ENCODE results near the gene TRPV5. TPM values are rescaled to one million over a fixed set of nuclear protein-coding genes. Genes with fewer than 3 reads are reported as not detected.

Gene TRPV5
- polyA plus RNA-seq, 4 donors = 0.01 to 0.03 TPM; not detected in 2

DNA sequence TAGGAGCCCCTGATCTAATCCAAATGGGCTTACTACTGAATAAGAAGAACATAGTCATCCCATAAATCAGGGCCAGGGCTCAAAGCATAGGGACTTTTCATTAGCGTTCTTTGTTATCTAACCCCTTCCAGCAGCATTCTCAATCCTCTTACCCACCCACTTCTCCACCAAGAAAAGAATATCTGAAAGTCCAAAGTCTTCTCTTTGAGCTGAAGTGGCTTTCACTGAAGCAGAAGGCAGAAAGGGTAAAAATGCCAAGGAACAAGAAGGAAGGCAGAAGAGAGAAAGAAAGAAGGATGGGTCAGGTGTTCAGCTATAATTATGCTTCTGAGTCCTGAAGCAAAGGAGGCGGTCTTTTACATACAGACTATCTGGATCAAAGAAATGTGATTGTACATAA lies 10.2 kb downstream of the TRPV5 start:
- peak; percentile 39 to 54 for DNase-seq

DNA sequence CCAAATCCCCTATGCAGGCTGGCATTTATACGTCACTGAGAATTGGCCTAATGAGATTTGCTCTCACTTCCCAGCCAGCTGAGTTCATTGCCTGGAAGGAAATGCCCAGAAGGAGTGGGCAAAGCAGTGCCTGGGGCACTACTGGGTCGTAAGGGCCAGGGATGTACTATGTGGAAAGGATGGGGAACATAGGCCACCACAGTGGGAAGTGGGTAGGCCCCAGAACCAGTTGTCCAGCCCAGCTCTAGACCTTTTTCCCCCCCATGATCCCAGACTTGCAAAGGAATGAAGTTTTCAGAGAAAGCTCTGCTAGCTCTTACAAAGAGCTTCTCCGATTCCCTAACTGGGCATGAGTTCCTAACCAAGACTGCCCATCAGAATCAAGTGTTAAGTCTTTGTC lies 13.9 kb downstream of the TRPV5 start:
- 87 to 94% (median 88%) methylated on average over 3 of the region's 3 CpGs for WGBS, 3 donors
- peaks cover 0 to 16% (median 5%) of the 10 kb centered on the region in 3 donors for H3K4me1 ChIP-seq (ENCODE audit: control insufficient read depth in 3 of 3, insufficient read depth in 2 of 3, low read depth in 1 of 3, low read length in 2 of 3)
- H3K9me3 ChIP-seq (ENCODE audit: control insufficient read depth in 2 of 2, insufficient read depth in 1 of 2, low read depth in 1 of 2, low read length in 1 of 2) = no peaks in the 10 kb centered on the region
- H3K27me3 ChIP-seq (ENCODE audit: control insufficient read depth in 3 of 3, insufficient read depth in 3 of 3, low read length in 3 of 3) = peaks cover 0 to 2% (median 0%) of the 10 kb centered on the region in 3 donors
- DNase-seq (no peak), FAIRE-seq (no peak)
- no peak overlapping the region for H3K4me3 ChIP-seq (ENCODE audit: low read depth in 1 of 3, low read length in 3 of 3)
- H3K36me3 ChIP-seq (ENCODE audit: control insufficient read depth in 3 of 3, insufficient read depth in 2 of 3, low read depth in 1 of 3, low read length in 3 of 3) = no peaks in the 10 kb centered on the region
- H3K27ac ChIP-seq (ENCODE audit: low read depth in 1 of 3, low read length in 2 of 3) = no peak overlapping the region

More for the DNA sequence above, 10.2 kb downstream of the TRPV5 start:
- Histone ChIP-seq H3K4me3 (ENCODE audit: low read depth in 1 of 3, low read length in 3 of 3) (no peak overlapping the region), H3K36me3 (ENCODE audit: control insufficient read depth in 3 of 3, insufficient read depth in 2 of 3, low read depth in 1 of 3, low read length in 3 of 3) (no peaks in the 10 kb centered on the region), H3K4me1 (ENCODE audit: control insufficient read depth in 3 of 3, insufficient read depth in 2 of 3, low read depth in 1 of 3, low read length in 2 of 3) (peaks cover 0 to 16% (median 5%) of the 10 kb centered on the region in 3 donors), H3K27ac (ENCODE audit: low read depth in 1 of 3, low read length in 2 of 3) (peak overlapping the region in 1 of 3 donors; percentile 71), H3K9me3 (ENCODE audit: control insufficient read depth in 2 of 2, insufficient read depth in 1 of 2, low read depth in 1 of 2, low read length in 1 of 2) (no peaks in the 10 kb centered on the region), H3K27me3 (ENCODE audit: control insufficient read depth in 3 of 3, insufficient read depth in 3 of 3, low read length in 3 of 3) (peaks cover 0 to 2% (median 0%) of the 10 kb centered on the region in 3 donors)
- WGBS, 3 donors = 18 to 55% (median 18%) methylated on average over 2 of the region's 2 CpGs
- no peak for FAIRE-seq

DNA sequence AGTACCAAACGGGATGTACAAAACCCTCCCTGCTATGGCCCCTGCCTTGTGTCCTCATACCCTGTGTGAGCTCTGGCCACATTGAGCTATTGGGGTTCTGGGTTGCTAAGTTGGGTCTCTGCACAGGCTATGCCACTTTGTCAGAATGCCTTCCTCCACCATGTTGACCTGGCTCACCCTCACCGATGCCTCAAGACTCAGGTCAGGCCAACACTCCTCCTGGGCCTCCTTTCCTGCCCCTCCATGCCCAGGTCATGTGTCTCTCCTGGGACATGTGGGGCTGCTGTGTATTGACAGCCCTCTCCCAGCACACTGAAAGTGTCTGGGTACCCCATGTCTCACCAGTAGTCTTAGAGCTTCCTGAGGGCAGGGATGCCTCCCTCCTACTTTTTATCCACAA lies 14.6 kb downstream of the TRPV5 start:
- FAIRE-seq = no peak
- Histone ChIP-seq H3K4me1 (ENCODE audit: control insufficient read depth in 3 of 3, insufficient read depth in 2 of 3, low read depth in 1 of 3, low read length in 2 of 3) (peaks cover 0 to 20% (median 3%) of the 10 kb centered on the region in 3 donors), H3K9me3 (ENCODE audit: control insufficient read depth in 2 of 2, insufficient read depth in 1 of 2, low read depth in 1 of 2, low read length in 1 of 2) (no peaks in the 10 kb centered on the region), H3K36me3 (ENCODE audit: control insufficient read depth in 3 of 3, insufficient read depth in 2 of 3, low read depth in 1 of 3, low read length in 3 of 3) (no peaks in the 10 kb centered on the region), H3K4me3 (ENCODE audit: low read depth in 1 of 3, low read length in 3 of 3) (no peak overlapping the region), H3K27me3 (ENCODE audit: control insufficient read depth in 3 of 3, insufficient read depth in 3 of 3, low read length in 3 of 3) (peaks cover 0 to 2% (median 0%) of the 10 kb centered on the region in 3 donors), H3K27ac (ENCODE audit: low read depth in 1 of 3, low read length in 2 of 3) (no peak overlapping the region)
- 80 to 89% (median 88%) methylated on average over 2 of the region's 2 CpGs for WGBS, 3 donors
- DNase-seq = no peak

DNA sequence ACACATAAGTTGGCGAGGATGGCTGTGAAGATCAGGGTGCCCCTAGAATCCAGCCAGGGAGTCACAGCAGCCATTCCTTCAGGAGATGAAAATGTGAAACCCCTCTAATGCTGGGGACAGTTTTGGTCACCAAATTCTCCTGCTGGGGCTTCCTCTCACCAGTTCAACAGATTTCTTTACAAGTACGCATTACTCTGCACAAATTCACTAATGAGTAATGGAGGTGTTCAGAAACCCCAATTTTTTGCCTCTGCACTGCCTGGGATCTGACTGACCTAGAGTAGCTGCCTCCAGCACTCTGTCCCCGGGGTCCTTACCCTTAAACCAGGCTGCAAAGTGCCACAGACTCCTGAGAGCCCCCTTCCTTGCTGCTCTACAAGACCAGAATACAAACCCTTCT lies 16.1 kb downstream of the TRPV5 start:
- H3K9me3 ChIP-seq (ENCODE audit: control insufficient read depth in 2 of 2, insufficient read depth in 1 of 2, low read depth in 1 of 2, low read length in 1 of 2) = no peaks in the 10 kb centered on the region
- H3K27me3 ChIP-seq (ENCODE audit: control insufficient read depth in 3 of 3, insufficient read depth in 3 of 3, low read length in 3 of 3) = peaks cover 0 to 2% (median 0%) of the 10 kb centered on the region in 3 donors
- no peaks in the 10 kb centered on the region for H3K36me3 ChIP-seq (ENCODE audit: control insufficient read depth in 3 of 3, insufficient read depth in 2 of 3, low read depth in 1 of 3, low read length in 3 of 3)
- DNase-seq (no peak), FAIRE-seq (no peak)
- H3K27ac ChIP-seq (ENCODE audit: low read depth in 1 of 3, low read length in 2 of 3) = no peak overlapping the region
- WGBS, 3 donors = 75 to 90% (median 80%) methylated on average over 3 of the region's 3 CpGs
- H3K4me3 ChIP-seq (ENCODE audit: low read depth in 1 of 3, low read length in 3 of 3) = no peak overlapping the region
- H3K4me1 ChIP-seq (ENCODE audit: control insufficient read depth in 3 of 3, insufficient read depth in 2 of 3, low read depth in 1 of 3, low read length in 2 of 3) = peaks cover 0 to 17% (median 0%) of the 10 kb centered on the region in 3 donors

DNA sequence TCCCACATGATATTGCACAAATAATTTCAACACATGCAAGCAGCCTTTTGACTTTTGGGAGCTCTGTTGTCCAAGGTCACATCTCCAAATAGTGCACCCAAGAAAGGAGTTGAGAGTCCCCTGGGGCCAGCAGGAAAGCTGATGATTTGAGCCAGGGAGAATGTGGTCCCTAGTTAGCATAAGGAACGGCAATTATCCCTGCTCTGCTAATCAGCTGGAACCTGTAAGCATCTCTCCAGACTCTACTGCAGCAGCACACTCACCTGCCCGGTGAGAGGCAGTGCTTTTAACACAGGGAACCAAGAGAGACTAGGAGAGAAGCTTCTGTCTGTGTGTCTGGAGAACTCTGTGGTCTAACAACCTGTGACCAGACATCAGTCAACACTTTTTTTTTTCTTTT lies 17.0 kb downstream of the TRPV5 start:
- H3K27me3 ChIP-seq (ENCODE audit: control insufficient read depth in 3 of 3, insufficient read depth in 3 of 3, low read length in 3 of 3) = peaks cover 0 to 2% (median 0%) of the 10 kb centered on the region in 3 donors
- H3K4me3 ChIP-seq (ENCODE audit: low read depth in 1 of 3, low read length in 3 of 3) = no peak overlapping the region
- no peak for FAIRE-seq
- H3K4me1 ChIP-seq (ENCODE audit: control insufficient read depth in 3 of 3, insufficient read depth in 2 of 3, low read depth in 1 of 3, low read length in 2 of 3) = peaks cover 0 to 13% (median 0%) of the 10 kb centered on the region in 3 donors
- no peak overlapping the region for H3K27ac ChIP-seq (ENCODE audit: low read depth in 1 of 3, low read length in 2 of 3)
- DNase-seq = no peak
- WGBS, 3 donors = 41 to 65% (median 47%) methylated on average over 2 of the region's 2 CpGs
- H3K36me3 ChIP-seq (ENCODE audit: control insufficient read depth in 3 of 3, insufficient read depth in 2 of 3, low read depth in 1 of 3, low read length in 3 of 3) = no peaks in the 10 kb centered on the region
- no peaks in the 10 kb centered on the region for H3K9me3 ChIP-seq (ENCODE audit: control insufficient read depth in 2 of 2, insufficient read depth in 1 of 2, low read depth in 1 of 2, low read length in 1 of 2)

DNA sequence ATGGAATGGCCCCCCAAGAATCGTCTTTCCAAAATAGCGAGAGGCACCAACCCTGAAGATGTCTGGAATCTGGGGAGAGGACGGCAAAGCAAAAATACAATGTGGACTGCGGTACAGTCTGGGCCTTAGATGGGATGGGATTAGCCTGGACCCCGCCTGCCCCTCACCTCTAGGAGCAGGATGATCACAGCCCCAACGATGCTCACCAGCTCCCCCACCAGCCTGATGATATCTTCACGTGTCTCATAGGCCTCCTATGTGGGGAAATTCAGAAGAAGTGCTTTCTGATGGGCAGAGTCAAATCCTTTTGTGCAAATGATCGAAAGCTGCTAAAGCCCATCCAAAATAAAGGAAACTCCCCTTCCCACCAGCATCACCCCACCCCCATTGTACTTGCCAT lies 18.2 kb downstream of the TRPV5 start:
- Histone ChIP-seq H3K4me1 (ENCODE audit: control insufficient read depth in 3 of 3, insufficient read depth in 2 of 3, low read depth in 1 of 3, low read length in 2 of 3) (peaks cover 0 to 24% (median 0%) of the 10 kb centered on the region in 3 donors), H3K27ac (ENCODE audit: low read depth in 1 of 3, low read length in 2 of 3) (no peak overlapping the region), H3K36me3 (ENCODE audit: control insufficient read depth in 3 of 3, insufficient read depth in 2 of 3, low read depth in 1 of 3, low read length in 3 of 3) (no peaks in the 10 kb centered on the region), H3K9me3 (ENCODE audit: control insufficient read depth in 2 of 2, insufficient read depth in 1 of 2, low read depth in 1 of 2, low read length in 1 of 2) (no peaks in the 10 kb centered on the region), H3K27me3 (ENCODE audit: control insufficient read depth in 3 of 3, insufficient read depth in 3 of 3, low read length in 3 of 3) (peaks cover 0 to 2% (median 0%) of the 10 kb centered on the region in 3 donors), H3K4me3 (ENCODE audit: low read depth in 1 of 3, low read length in 3 of 3) (no peak overlapping the region)
- DNase-seq (no peak), FAIRE-seq (no peak)
- WGBS, 3 donors = 86 to 93% (median 87%) methylated on average over 8 of the region's 8 CpGs

DNA sequence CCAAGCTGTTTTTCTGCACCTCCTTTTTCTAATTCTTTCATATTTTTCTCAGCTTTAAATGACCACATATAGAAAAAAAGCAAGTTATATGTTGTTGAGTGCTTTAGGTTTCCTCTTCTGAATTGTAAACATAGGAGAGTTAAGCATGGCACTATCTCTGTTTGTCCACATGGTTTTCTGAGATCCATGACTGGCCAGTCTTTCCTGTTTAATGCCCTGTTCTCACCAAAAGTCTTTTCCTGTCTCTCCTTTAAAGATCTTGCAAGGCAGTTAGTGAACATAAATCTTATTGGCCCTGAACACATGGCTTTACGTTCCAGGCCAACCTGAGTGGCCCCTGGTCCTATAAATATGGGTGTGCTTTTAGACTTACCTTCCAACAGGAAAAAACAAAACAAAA lies 19.4 kb downstream of the TRPV5 start:
- WGBS, 3 donors = 12 to 33% (median 21%) methylated on average over 1 of the region's 1 CpG
- H3K36me3 ChIP-seq (ENCODE audit: control insufficient read depth in 3 of 3, insufficient read depth in 2 of 3, low read depth in 1 of 3, low read length in 3 of 3) = no peaks in the 10 kb centered on the region
- FAIRE-seq (no peak), DNase-seq (no peak)
- H3K4me1 ChIP-seq (ENCODE audit: control insufficient read depth in 3 of 3, insufficient read depth in 2 of 3, low read depth in 1 of 3, low read length in 2 of 3) = peaks cover 0 to 33% (median 0%) of the 10 kb centered on the region in 3 donors
- H3K27ac ChIP-seq (ENCODE audit: low read depth in 1 of 3, low read length in 2 of 3) = no peak overlapping the region
- H3K27me3 ChIP-seq (ENCODE audit: control insufficient read depth in 3 of 3, insufficient read depth in 3 of 3, low read length in 3 of 3) = peaks cover 0 to 2% (median 0%) of the 10 kb centered on the region in 3 donors
- H3K9me3 ChIP-seq (ENCODE audit: control insufficient read depth in 2 of 2, insufficient read depth in 1 of 2, low read depth in 1 of 2, low read length in 1 of 2) = no peaks in the 10 kb centered on the region
- no peak overlapping the region for H3K4me3 ChIP-seq (ENCODE audit: low read depth in 1 of 3, low read length in 3 of 3)

DNA sequence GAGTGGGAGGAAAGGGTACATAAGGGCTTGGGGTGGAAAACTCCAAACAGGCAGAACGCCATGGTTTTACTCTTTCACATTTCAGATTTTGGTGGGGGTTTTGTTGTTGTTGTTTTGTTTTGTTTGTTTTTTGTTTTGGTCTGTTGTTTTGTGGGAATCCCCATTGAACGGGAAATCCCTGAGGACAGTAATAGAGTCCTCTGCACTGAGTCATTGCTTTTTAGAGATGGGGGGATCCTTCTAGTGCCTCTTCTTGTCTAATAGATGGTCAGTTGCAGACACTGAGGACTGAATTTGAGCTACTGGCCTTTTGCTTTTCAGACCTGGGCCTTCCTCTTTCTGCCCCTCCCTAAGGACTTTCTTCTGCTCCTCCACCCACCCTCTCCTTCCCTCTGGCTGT lies 20.0 kb downstream of the TRPV5 start:
- FAIRE-seq (no peak), DNase-seq (peak in 1 of 2 donors; percentile 46)
- 63 to 74% (median 64%) methylated on average over 2 of the region's 2 CpGs for WGBS, 3 donors
- Histone ChIP-seq H3K27ac (ENCODE audit: low read depth in 1 of 3, low read length in 2 of 3) (no peak overlapping the region), H3K4me3 (ENCODE audit: low read depth in 1 of 3, low read length in 3 of 3) (no peak overlapping the region), H3K9me3 (ENCODE audit: control insufficient read depth in 2 of 2, insufficient read depth in 1 of 2, low read depth in 1 of 2, low read length in 1 of 2) (no peaks in the 10 kb centered on the region), H3K27me3 (ENCODE audit: control insufficient read depth in 3 of 3, insufficient read depth in 3 of 3, low read length in 3 of 3) (no peaks in the 10 kb centered on the region), H3K36me3 (ENCODE audit: control insufficient read depth in 3 of 3, insufficient read depth in 2 of 3, low read depth in 1 of 3, low read length in 3 of 3) (no peaks in the 10 kb centered on the region), H3K4me1 (ENCODE audit: control insufficient read depth in 3 of 3, insufficient read depth in 2 of 3, low read depth in 1 of 3, low read length in 2 of 3) (peaks cover 0 to 36% (median 0%) of the 10 kb centered on the region in 3 donors)

DNA sequence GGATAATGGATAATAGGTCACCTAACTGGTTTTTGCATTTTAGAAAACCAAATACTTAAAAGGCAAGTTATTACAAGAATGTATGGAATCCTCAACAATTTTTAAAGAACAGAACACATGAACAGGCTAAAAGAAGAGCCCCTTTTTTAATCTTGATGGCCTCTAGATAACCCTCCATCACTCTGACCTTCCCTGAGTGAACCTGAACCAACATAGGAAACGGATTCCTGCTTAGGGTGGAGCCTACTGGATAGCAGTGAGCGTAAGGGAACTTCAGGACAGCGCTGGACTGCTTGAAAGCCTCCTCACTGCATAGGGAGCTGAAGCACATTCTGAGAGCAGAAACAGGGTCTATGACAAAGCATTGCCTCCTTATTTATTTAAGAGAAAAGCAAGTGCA lies 20.5 kb downstream of the TRPV5 start:
- WGBS, 3 donors = 62 to 65% (median 64%) methylated on average over 3 of the region's 3 CpGs
- H3K27me3 ChIP-seq (ENCODE audit: control insufficient read depth in 3 of 3, insufficient read depth in 3 of 3, low read length in 3 of 3) = no peaks in the 10 kb centered on the region
- H3K36me3 ChIP-seq (ENCODE audit: control insufficient read depth in 3 of 3, insufficient read depth in 2 of 3, low read depth in 1 of 3, low read length in 3 of 3) = no peaks in the 10 kb centered on the region
- no peak for FAIRE-seq
- no peak overlapping the region for H3K4me3 ChIP-seq (ENCODE audit: low read depth in 1 of 3, low read length in 3 of 3)
- DNase-seq = peak in 1 of 2 donors; percentile 19
- no peak overlapping the region for H3K27ac ChIP-seq (ENCODE audit: low read depth in 1 of 3, low read length in 2 of 3)
- H3K4me1 ChIP-seq (ENCODE audit: control insufficient read depth in 3 of 3, insufficient read depth in 2 of 3, low read depth in 1 of 3, low read length in 2 of 3) = peaks cover 0 to 39% (median 0%) of the 10 kb centered on the region in 3 donors
- no peaks in the 10 kb centered on the region for H3K9me3 ChIP-seq (ENCODE audit: control insufficient read depth in 2 of 2, insufficient read depth in 1 of 2, low read depth in 1 of 2, low read length in 1 of 2)
